G401.6 (cell line): ENCODE results near the gene DYNLT2.
"Not testable (repeated sequence)": the region's sequence is repeated elsewhere in the genome, so short reads cannot be mapped to it uniquely, and the experiment has no call there.

Experiments used
- FAIRE-seq: peaks from 2 replicates; lab custom pipeline; 2012; peaks lifted over from hg19 to GRCh38; lab: Jason Lieb, UNC

Gene DYNLT2

DNA sequence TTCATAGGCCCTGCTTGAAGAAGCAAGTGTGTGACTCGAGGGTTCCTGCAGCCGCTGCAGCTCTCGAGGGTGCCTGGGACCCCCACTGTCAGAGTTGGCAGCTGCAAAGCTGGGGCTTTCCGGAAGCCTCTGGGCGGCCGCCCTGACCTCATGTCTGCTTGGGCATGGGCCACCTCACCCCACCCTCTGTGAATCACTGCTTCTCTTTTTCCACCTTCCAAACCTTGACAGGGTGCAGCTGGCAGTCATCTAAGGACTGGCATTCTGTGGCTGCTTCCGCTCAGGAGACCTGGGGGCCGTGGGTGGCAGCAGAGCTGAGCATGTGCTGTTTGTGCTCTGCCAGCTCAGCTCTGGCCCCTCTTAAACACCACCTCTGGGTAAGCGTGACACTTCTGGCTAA is 32.0 kb upstream of the DYNLT2 start:
- no peak for FAIRE-seq

- FAIRE-seq: no peak
Observed at GRCh38 chr6:169782966-169783365, 31.6 kb upstream of the DYNLT2 start.

DNA sequence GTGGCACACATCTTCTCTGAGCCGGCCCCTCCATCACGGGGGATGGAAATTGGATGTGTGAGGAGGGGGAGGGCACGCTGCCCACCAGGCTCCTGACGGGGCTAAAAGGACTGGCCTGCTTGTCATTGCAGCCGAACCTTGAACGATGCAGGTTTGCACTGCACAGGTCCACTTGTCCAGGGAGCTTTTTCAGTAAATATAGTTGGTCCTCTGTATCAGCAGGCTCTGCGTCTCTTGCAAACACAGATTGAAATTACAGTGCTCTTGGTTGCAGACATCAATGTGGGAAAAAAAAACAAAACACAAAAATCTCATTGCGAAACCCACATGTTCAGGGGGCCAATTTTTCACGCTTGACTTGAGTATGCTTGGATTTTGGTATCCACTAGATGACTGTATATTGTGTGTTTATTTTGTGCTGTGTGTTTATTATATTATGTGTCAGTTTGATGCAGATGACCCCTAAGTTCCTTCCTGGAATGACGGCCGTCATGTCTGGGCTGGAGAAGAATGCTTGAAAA is 29.3 kb upstream of the DYNLT2 start:
- no peak for FAIRE-seq

GRCh38 chr6:169779896-169780295 is 28.5 kb upstream of the DYNLT2 start:
- no peak for FAIRE-seq

- FAIRE-seq: no peak
Observed at GRCh38 chr6:169779092-169779815, 27.9 kb upstream of the DYNLT2 start.

GRCh38 chr6:169778646-169779045 is 27.3 kb upstream of the DYNLT2 start:
- no peak for FAIRE-seq

DNA sequence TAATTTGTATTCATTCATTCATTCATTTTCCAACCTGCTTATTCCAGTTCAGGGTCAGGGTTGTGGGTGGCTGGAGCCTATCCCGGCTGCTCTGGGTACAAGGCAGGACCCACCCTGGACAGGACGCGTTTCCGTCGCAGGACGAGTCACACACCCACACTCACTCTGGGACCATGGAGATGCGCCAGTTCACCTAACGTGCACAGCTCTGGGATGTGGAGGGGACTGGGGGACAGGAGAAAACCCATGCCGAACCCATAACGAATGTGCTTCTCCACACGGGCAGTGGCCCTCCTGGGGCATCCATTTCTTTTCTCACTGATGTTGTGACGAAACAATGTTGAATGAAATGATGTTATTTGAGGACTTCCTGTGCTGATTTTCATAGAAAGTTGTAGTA is 26.5 kb upstream of the DYNLT2 start:
- no peak for FAIRE-seq

GRCh38 chr6:169776379-169776778 is 25.0 kb upstream of the DYNLT2 start:
- FAIRE-seq: no peak

DNA sequence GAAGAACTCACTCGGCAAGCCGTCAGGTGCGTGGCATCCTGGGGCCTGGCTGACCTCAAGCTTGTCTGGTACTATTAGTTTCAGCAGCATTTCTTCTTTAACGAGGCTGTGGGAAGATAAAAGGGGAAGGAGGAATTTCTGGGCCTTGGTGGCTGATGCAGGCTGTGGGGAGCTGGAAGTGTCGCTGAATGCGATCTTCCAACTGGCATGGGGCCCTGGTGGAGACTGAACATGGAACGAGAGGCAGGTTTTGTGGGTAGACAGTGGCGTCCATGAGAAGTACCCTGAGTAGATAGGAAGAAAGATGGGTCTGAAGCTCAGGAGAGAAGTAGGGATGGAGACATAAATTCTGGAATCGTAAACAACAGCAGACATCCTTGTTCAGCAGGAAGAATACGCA is 23.9 kb upstream of the DYNLT2 start:
- FAIRE-seq: no peak

- no peak for FAIRE-seq
Observed at GRCh38 chr6:169774347-169774746, 23.0 kb upstream of the DYNLT2 start.

GRCh38 chr6:169766921-169767736 is 15.8 kb upstream of the DYNLT2 start:
- FAIRE-seq: no peak

- FAIRE-seq: no peak
Observed at GRCh38 chr6:169766232-169766631, 14.9 kb upstream of the DYNLT2 start.

DNA sequence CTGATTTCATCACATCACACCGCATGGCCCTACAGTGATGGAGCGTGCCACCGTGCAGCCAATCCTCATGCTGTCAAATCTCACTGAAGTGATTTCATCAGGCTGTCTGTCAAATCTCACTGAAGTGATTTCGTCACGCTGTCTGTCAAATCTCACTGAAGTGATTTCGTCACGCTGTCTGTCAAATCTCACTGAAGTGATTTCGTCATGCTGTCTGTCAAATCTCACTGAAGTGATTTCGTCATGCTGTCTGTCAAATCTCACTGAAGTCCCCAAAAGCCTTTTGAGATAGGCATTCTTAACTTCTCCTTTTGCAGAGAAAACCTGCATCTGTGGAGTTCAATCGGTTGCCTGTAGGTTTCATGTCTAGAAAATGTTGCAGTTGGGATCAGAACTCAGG is 14.4 kb upstream of the DYNLT2 start:
- not testable (repeated sequence) for FAIRE-seq

- no peak for FAIRE-seq
Observed at GRCh38 chr6:169763881-169764280, 12.5 kb upstream of the DYNLT2 start.

GRCh38 chr6:169763308-169763707 is 11.9 kb upstream of the DYNLT2 start:
- no peak for FAIRE-seq

GRCh38 chr6:169755162-169755561 is 3.8 kb upstream of the DYNLT2 start:
- FAIRE-seq: no peak

DNA sequence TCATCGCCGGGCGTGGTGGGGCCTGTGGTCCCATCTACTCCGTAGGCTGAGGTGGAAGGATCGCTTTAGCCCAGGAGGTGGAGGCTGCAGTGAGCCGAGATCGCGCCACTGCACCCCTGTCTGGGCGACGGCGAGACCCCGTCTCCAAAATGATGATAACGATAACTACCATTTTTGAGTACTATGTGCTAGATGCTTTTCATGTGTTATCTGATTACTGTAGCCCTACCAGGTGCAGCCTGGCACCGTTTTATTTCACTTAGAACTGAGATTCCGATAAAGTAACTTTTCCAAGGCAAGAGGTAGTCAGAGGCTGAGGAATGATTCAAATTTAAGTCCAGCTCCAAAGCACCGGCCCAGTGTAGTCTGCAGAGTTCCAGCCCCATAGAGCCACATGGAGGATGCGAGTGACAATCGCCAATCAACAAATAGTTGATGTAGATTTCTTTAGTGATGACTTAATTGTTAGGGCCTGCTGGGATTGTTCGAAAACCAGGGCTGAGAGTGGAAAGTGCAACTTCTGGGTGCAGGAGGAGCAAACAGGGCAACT is 777 bp upstream of the DYNLT2 start:
- no peak for FAIRE-seq

- FAIRE-seq: no peak
Observed at GRCh38 chr6:169746556-169746955, 4.8 kb downstream of the DYNLT2 start.

GRCh38 chr6:169745405-169745804 is 6.0 kb downstream of the DYNLT2 start:
- no peak for FAIRE-seq

DNA sequence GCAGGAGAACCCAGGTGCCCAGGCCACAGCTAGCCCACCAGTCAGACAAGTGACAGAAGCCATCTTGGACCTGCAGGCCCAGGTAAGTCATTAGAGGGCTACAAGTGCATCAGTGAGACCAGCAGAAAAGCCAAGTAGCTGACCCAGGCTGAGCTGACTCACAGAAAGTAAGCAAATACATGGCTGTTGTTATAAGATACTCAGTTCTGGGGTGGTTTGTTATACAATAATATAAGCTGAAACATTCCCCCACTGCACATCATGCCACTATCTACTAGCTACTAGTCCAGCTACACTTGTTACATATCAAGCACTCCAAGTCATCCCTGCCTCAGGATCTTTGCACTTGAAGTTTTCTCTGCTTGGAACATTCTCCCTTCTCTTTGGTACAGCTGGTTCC is 10.0 kb downstream of the DYNLT2 start:
- FAIRE-seq: no peak

DNA sequence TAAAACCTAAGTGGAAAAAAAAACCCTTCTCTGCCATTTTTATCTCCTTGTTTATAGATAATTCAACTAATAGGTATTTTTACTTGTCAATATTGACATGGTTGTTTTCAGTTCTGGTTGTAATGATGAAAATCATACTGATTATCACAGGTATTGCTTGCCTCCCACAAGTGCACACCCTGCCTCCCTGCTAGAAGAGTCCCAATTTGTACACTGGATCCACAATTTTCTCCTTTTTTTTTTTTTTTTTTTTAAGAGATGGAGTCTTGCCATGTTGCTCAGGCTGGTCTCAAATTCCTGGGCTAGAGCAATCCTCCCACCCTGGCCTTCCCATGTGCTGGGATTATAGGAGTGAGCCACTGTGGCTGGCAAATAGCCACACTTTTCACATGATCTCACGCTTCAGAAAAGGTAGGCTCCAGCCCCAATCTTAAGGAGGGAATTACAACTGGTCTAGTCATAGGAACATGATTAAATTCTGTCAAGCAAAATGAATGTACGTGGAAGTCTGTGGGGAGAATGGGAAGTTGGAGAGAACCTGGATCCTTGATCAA is 12.3 kb downstream of the DYNLT2 start:
- FAIRE-seq: no peak

DNA sequence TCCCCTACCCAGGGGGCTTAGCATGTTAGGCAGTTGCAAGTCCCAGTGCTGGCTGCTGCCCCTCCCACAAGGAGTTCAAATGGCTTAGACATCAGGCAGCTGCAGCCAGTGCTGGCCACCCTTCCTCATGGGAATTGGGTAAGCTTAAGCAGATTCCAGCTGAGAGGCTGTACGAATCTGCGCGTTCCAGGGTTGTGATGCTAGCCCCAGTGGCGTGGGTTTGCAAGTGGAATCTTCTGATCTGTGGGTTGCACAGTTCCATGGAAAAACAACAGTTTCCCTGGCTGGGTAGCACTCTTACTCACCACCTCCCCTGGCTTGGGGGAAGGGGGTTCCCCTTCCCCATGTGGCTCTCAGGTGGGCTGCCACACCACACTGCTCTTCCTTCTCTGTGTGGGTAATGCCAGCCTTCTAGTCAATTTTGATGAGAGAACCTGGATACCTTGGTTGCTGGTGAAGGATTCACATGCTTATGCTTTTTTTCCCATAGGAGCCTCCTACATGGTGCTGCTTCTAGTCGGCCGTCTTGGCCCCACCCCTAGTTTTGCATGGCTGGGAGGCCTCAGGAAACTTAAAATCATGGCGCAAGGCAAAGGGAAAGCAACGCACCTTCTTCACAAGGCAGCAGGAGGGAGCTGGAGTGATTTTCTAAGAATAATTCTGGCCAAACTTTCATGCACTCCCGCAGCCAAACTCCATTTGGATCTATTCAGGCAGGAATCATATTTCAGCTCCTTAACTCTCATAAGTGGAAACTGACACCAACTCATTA is 13.0 kb downstream of the DYNLT2 start:
- no peak for FAIRE-seq
